GM21367 (cell line): Measurements from ENCODE around the gene RFESD.

Source experiments
- ATAC-seq: cut with Tn5 transposase; IDR thresholded peaks from one replicate; pipeline ENCODE4 v1.9.1; 2021; ENCODE audit not compliant: unreplicated experiment

The RFESD gene

GRCh38 chr5:95646569-95647431, at the start of gene RFESD:
TSS of gene RFESD (plus strand) at chr5:95646777. CDS start at chr5:95652272, 5,495 bp downstream.
- ATAC-seq, result peak; percentile 93

GRCh38 chr5:95599252-95599651, 47.3 kb upstream of the RFESD start:
- no peak for ATAC-seq

- ATAC-seq, result no peak
These were observed 46.0 kb upstream of the RFESD start for GRCh38 chr5:95600557-95600956.

- ATAC-seq, result no peak
These were observed 40.8 kb upstream of the RFESD start for GRCh38 chr5:95605786-95606185.

GRCh38 chr5:95606419-95606818, 40.2 kb upstream of the RFESD start:
- ATAC-seq, result no peak

GRCh38 chr5:95609711-95610110, 36.9 kb upstream of the RFESD start:
- ATAC-seq, result no peak

GRCh38 chr5:95610546-95610945, 36.0 kb upstream of the RFESD start:
- ATAC-seq, result no peak

- ATAC-seq, result no peak
These were observed 35.2 kb upstream of the RFESD start for GRCh38 chr5:95611396-95611795.

- ATAC-seq, result no peak
These were observed 33.1 kb upstream of the RFESD start for GRCh38 chr5:95613514-95613913.

- ATAC-seq, result no peak
These were observed 31.5 kb upstream of the RFESD start for GRCh38 chr5:95615164-95615467.

GRCh38 chr5:95617057-95617456, 29.5 kb upstream of the RFESD start:
- ATAC-seq, result no peak

- no peak for ATAC-seq
These were observed 27.5 kb upstream of the RFESD start for GRCh38 chr5:95619096-95619495.

- ATAC-seq, result no peak
These were observed 27.0 kb upstream of the RFESD start for GRCh38 chr5:95619514-95620029.

- peak; percentile 69 for ATAC-seq
These were observed 26.3 kb upstream of the RFESD start, which contains the start of gene GPR150 for GRCh38 chr5:95620030-95620869. TSS of gene GPR150 (plus strand) at chr5:95620087. CDS start at chr5:95620276, 189 bp downstream.

- ATAC-seq, result peak; percentile 25
These were observed 25.4 kb upstream of the RFESD start for GRCh38 chr5:95620870-95621838.

GRCh38 chr5:95621839-95622629, 24.5 kb upstream of the RFESD start:
- ATAC-seq, result no peak

GRCh38 chr5:95623706-95624105, 22.9 kb upstream of the RFESD start:
- ATAC-seq, result no peak

GRCh38 chr5:95624368-95624767, 22.2 kb upstream of the RFESD start:
- ATAC-seq, result no peak

GRCh38 chr5:95626701-95627100, 19.9 kb upstream of the RFESD start:
- no peak for ATAC-seq
